Measurements from ENCODE around the gene SPOPL.

Gene SPOPL

DNA sequence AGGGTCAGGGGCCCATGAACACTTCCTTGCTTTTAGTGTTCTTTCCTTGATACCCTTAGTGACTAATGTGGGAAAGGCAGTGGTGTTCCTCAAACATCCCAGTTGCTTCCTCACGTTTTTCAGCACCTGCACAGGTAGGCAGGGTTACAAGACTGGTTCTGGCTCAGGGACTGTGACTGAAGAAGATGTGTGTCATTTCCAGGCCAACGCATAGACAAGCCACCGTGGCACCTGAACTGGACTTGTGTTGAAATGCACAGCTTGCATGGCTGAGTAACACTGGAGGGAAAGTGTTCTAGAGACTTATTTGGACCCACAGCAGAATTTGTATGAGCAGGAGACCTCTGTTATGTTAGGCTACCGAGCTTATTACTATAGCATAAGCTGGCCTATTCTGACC, 107.9 kb downstream of the SPOPL start:
- Histone ChIP-seq H3K9me2 (replicated peaks; ENCODE audit: insufficient read depth, low read length) (no peaks in the 10 kb centered on the region), H3K36me3 (replicated peaks; ENCODE audit: insufficient read depth, low read length) (no peaks in the 10 kb centered on the region), H3K4me3 (ENCODE audit: low read length) (no peak overlapping the region), H2AFZ (ENCODE audit: low read length) (no peak overlapping the region), H3K27me3 (replicated peaks; ENCODE audit: insufficient read depth, low read length) (no peaks in the 10 kb centered on the region), H4K20me1 (ENCODE audit: insufficient read depth, low read length) (no peaks in the 10 kb centered on the region), H3K79me2 (ENCODE audit: low read length) (no peaks in the 10 kb centered on the region), H3K4me2 (ENCODE audit: low read depth, low read length) (no peak overlapping the region), H3K4me1 (ENCODE audit: low read length) (no peaks in the 10 kb centered on the region), H3K9ac (ENCODE audit: low read length) (no peak overlapping the region), H3K9me3 (replicated peaks; ENCODE audit: insufficient read depth, low read length) (no peaks in the 10 kb centered on the region), H3K27ac (ENCODE audit: low read length) (no peak overlapping the region), H3F3A (ENCODE audit: insufficient read depth, low read length) (no peaks in the 10 kb centered on the region)
- no peak for TF ChIP-seq EZH2 (optimal IDR thresholded peaks at IDR 0.05; ENCODE audit: low read depth, low read length)
- TF ChIP-seq, protein P1, sequence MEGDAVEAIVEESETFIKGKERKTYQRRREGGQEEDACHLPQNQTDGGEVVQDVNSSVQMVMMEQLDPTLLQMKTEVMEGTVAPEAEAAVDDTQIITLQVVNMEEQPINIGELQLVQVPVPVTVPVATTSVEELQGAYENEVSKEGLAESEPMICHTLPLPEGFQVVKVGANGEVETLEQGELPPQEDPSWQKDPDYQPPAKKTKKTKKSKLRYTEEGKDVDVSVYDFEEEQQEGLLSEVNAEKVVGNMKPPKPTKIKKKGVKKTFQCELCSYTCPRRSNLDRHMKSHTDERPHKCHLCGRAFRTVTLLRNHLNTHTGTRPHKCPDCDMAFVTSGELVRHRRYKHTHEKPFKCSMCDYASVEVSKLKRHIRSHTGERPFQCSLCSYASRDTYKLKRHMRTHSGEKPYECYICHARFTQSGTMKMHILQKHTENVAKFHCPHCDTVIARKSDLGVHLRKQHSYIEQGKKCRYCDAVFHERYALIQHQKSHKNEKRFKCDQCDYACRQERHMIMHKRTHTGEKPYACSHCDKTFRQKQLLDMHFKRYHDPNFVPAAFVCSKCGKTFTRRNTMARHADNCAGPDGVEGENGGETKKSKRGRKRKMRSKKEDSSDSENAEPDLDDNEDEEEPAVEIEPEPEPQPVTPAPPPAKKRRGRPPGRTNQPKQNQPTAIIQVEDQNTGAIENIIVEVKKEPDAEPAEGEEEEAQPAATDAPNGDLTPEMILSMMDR (IDR thresholded peaks at IDR 0.05; ENCODE audit: low read length), result no peak
- no peak for TF ChIP-seq EZH2phosphoT487 (IDR thresholded peaks at IDR 0.05; ENCODE audit: low read length)
- no peak for DNase-seq

DNA sequence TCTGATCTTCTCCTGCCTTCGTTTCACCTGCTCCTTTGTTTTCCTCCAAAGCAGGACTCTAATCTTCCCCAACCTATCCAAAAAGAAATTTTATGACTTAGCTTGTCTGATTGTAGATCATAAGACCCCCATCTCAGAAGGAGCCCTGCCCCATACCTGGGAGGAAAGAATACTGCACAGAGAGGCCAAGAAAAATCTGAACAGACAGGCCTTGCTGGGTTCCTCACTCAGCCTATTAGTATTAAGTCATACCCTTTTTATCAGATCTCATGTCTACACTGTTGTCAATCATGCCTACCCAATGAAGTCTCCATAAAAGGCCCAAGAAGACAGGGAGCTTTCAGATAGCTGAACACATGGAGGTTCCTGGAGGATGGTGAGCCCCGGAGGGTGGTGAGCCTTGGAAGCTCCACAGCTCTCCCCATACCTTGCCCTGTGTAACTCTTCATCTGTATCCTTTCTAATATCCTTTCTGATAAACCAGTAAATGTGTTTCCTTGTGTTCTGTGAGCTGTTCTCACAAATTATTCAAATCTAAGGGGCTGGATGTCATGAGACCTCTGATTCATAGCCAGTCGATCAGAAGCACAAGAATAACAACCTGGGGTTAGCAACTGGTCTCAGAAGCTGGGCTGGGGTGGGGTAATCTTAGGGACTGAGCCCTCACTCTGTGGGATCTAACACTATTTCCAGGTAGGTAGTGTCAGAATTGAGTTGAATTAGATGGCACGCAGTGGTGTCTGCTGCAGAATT, 108.8 kb downstream of the SPOPL start:
- H4K20me1 ChIP-seq (ENCODE audit: insufficient read depth, low read length), result no peaks in the 10 kb centered on the region
- no peak overlapping the region for H3K27ac ChIP-seq (ENCODE audit: low read length)
- H3K9me3 ChIP-seq (replicated peaks; ENCODE audit: insufficient read depth, low read length), result no peaks in the 10 kb centered on the region
- H3K36me3 ChIP-seq (replicated peaks; ENCODE audit: insufficient read depth, low read length), result no peaks in the 10 kb centered on the region
- no peaks in the 10 kb centered on the region for H3K27me3 ChIP-seq (replicated peaks; ENCODE audit: insufficient read depth, low read length)
- no peak overlapping the region for H3K4me2 ChIP-seq (ENCODE audit: low read depth, low read length)
- H3K4me1 ChIP-seq (ENCODE audit: low read length), result no peaks in the 10 kb centered on the region
- H3K4me3 ChIP-seq (ENCODE audit: low read length), result no peak overlapping the region
- H2AFZ ChIP-seq (ENCODE audit: low read length), result no peak overlapping the region
- no peak for TF ChIP-seq EZH2phosphoT487 (IDR thresholded peaks at IDR 0.05; ENCODE audit: low read length)
- no peak for TF ChIP-seq EZH2 (optimal IDR thresholded peaks at IDR 0.05; ENCODE audit: low read depth, low read length)
- TF ChIP-seq, protein P1 (IDR thresholded peaks at IDR 0.05; ENCODE audit: low read length), result no peak
- no peak overlapping the region for H3K9ac ChIP-seq (ENCODE audit: low read length)
- no peaks in the 10 kb centered on the region for H3K9me2 ChIP-seq (replicated peaks; ENCODE audit: insufficient read depth, low read length)
- no peaks in the 10 kb centered on the region for H3K79me2 ChIP-seq (ENCODE audit: low read length)
- no peaks in the 10 kb centered on the region for H3F3A ChIP-seq (ENCODE audit: insufficient read depth, low read length)
- DNase-seq, result no peak

DNA sequence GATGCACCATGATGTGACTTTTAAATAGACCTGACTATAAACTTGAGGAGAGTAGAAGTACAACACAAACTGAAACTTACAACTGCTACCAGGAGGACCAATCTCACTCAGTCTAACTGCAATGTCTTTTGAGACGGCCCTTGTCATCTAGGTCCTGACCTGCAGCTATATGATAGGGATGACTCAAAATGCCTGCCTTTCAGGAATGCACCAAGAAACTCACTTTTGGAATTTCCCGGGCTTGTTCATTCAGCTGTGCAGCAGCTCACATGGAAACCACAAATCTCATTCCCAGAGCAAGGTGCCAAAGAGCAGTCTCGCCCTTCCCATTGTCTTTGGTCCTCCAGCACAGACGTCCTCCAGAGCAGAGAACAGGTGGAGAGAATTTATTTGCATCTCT, 113.7 kb downstream of the SPOPL start:
- Histone ChIP-seq H3K36me3 (replicated peaks; ENCODE audit: insufficient read depth, low read length) (no peaks in the 10 kb centered on the region), H3K27ac (ENCODE audit: low read length) (no peak overlapping the region), H3K9ac (ENCODE audit: low read length) (no peak overlapping the region), H4K20me1 (ENCODE audit: insufficient read depth, low read length) (no peaks in the 10 kb centered on the region), H3K4me3 (ENCODE audit: low read length) (no peak overlapping the region), H3K9me3 (replicated peaks; ENCODE audit: insufficient read depth, low read length) (no peaks in the 10 kb centered on the region), H3K27me3 (replicated peaks; ENCODE audit: insufficient read depth, low read length) (no peaks in the 10 kb centered on the region), H3F3A (ENCODE audit: insufficient read depth, low read length) (no peaks in the 10 kb centered on the region), H2AFZ (ENCODE audit: low read length) (no peak overlapping the region), H3K4me1 (ENCODE audit: low read length) (no peaks in the 10 kb centered on the region), H3K4me2 (ENCODE audit: low read depth, low read length) (no peak overlapping the region), H3K79me2 (ENCODE audit: low read length) (no peaks in the 10 kb centered on the region), H3K9me2 (replicated peaks; ENCODE audit: insufficient read depth, low read length) (no peaks in the 10 kb centered on the region)
- TF ChIP-seq, protein P1 (IDR thresholded peaks at IDR 0.05; ENCODE audit: low read length), result no peak
- TF ChIP-seq EZH2 (optimal IDR thresholded peaks at IDR 0.05; ENCODE audit: low read depth, low read length) (no peak), EZH2phosphoT487 (IDR thresholded peaks at IDR 0.05; ENCODE audit: low read length) (no peak)
- no peak for DNase-seq
